Measurements from ENCODE around the gene SPRR3. TPM values are rescaled to one million over a fixed set of nuclear protein-coding genes. Genes with fewer than 3 reads are reported as not detected.

SPRR3 gene
- total RNA-seq, 1 donor from 2014 or later: 3.0 TPM

DNA sequence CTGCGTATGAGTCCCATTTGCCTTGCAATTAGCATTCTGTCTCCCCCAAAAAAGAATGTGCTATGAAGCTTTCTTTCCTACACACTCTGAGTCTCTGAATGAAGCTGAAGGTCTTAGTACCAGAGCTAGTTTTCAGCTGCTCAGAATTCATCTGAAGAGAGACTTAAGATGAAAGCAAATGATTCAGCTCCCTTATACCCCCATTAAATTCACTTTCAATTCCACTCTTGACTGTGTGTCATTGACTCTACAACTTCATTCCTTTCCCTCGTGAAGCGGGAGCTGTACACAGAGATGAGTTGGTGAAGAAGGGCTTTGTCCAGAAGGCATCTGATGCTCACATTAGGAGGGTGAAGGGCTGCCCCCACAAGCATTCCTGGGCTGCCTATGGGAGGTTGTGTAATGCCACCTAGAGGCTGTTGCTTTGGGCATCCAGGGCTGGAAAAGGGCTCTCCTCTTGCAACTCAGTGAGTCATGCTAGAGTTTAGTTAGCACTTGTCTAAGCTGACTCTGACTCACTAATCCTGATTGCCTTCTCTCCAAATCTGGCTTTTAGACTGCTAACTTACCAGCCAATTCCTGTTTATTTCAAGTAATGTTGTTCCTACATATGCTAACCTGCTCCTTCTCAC is 31.2 kb downstream of the SPRR3 start:
- H3K9me3 Mint-ChIP-seq (ENCODE audit: unreplicated experiment): no peaks in the 10 kb centered on the region
- FAIRE-seq: no peak

DNA sequence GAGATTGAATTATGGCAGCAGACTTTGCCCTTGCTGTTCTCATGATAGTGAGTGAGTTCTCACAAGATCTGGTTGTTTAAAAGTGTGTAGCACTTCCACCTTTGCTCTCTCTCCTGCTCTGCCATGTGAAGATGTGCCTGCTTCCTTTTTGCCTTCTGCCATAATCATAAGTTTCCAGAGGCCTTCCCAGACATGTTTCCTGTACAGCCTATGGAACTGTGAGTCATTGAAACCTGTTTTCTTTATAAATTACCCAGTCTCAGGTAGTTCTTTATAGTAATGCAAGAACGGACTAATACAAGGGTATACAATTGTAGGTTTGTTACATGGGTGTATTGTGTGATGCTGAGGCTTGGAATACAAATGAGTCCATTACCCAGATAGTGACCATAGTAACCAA is 33.7 kb downstream of the SPRR3 start:
- Mint-ChIP-seq H3K27ac (ENCODE audit: unreplicated experiment) (no peak overlapping the region), H3K27me3 (ENCODE audit: low read depth, unreplicated experiment) (no peaks in the 10 kb centered on the region), H3K36me3 (ENCODE audit: low read depth, unreplicated experiment) (no peaks in the 10 kb centered on the region), H3K4me3 (ENCODE audit: unreplicated experiment) (no peak overlapping the region), H3K4me1 (ENCODE audit: low read depth, unreplicated experiment) (peaks cover 9% of the 10 kb centered on the region), H3K9me3 (ENCODE audit: unreplicated experiment) (no peaks in the 10 kb centered on the region)
- FAIRE-seq: no peak
- no peak overlapping the region for H3K4me3 ChIP-seq (ENCODE audit: insufficient read depth, low read depth, low read length)
- no peaks in the 10 kb centered on the region for H4K20me1 ChIP-seq (ENCODE audit: insufficient read depth, low read length)
- no peak overlapping the region for H2AFZ ChIP-seq (ENCODE audit: low read depth, low read length)
- H3K9me3 ChIP-seq (ENCODE audit: insufficient read depth, low read depth, low read length): no peaks in the 10 kb centered on the region
- no peaks in the 10 kb centered on the region for H3K4me1 ChIP-seq (ENCODE audit: insufficient read depth, low read length)
- H3K4me2 ChIP-seq (ENCODE audit: low read length): no peak overlapping the region
- no peak for DNase-seq (ENCODE audit: low read depth)
- TF ChIP-seq, protein P1, sequence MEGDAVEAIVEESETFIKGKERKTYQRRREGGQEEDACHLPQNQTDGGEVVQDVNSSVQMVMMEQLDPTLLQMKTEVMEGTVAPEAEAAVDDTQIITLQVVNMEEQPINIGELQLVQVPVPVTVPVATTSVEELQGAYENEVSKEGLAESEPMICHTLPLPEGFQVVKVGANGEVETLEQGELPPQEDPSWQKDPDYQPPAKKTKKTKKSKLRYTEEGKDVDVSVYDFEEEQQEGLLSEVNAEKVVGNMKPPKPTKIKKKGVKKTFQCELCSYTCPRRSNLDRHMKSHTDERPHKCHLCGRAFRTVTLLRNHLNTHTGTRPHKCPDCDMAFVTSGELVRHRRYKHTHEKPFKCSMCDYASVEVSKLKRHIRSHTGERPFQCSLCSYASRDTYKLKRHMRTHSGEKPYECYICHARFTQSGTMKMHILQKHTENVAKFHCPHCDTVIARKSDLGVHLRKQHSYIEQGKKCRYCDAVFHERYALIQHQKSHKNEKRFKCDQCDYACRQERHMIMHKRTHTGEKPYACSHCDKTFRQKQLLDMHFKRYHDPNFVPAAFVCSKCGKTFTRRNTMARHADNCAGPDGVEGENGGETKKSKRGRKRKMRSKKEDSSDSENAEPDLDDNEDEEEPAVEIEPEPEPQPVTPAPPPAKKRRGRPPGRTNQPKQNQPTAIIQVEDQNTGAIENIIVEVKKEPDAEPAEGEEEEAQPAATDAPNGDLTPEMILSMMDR (IDR thresholded peaks at IDR 0.05; ENCODE audit: insufficient read depth, low read depth, low read length): no peak
- TF ChIP-seq EZH2 (IDR thresholded peaks at IDR 0.05; ENCODE audit: insufficient read depth, low read length): no peak
- H3K36me3 ChIP-seq (ENCODE audit: insufficient read depth, low read length): no peaks in the 10 kb centered on the region
- no peaks in the 10 kb centered on the region for H3K27me3 ChIP-seq (ENCODE audit: insufficient read depth, low read length)
- H3K9ac ChIP-seq (ENCODE audit: low read length): no peak overlapping the region
- no peaks in the 10 kb centered on the region for H3K79me2 ChIP-seq (ENCODE audit: insufficient read depth, low read length)
- H3K27ac ChIP-seq (ENCODE audit: low read depth, low read length): no peak overlapping the region

More for the DNA sequence above, 31.2 kb downstream of the SPRR3 start:
- H3K4me3 ChIP-seq (ENCODE audit: insufficient read depth, low read depth, low read length): no peak overlapping the region
- H3K27me3 ChIP-seq (ENCODE audit: insufficient read depth, low read length): no peaks in the 10 kb centered on the region
- Mint-ChIP-seq H3K27me3 (ENCODE audit: low read depth, unreplicated experiment) (no peaks in the 10 kb centered on the region), H3K36me3 (ENCODE audit: low read depth, unreplicated experiment) (no peaks in the 10 kb centered on the region), H3K4me3 (ENCODE audit: unreplicated experiment) (no peak overlapping the region), H3K27ac (ENCODE audit: unreplicated experiment) (no peak overlapping the region), H3K4me1 (ENCODE audit: low read depth, unreplicated experiment) (peaks cover 9% of the 10 kb centered on the region)
- TF ChIP-seq, protein P1 (IDR thresholded peaks at IDR 0.05; ENCODE audit: insufficient read depth, low read depth, low read length): no peak
- TF ChIP-seq EZH2 (IDR thresholded peaks at IDR 0.05; ENCODE audit: insufficient read depth, low read length): no peak
- H3K36me3 ChIP-seq (ENCODE audit: insufficient read depth, low read length): no peaks in the 10 kb centered on the region
- DNase-seq (ENCODE audit: low read depth): peak; percentile 41
- no peak overlapping the region for H2AFZ ChIP-seq (ENCODE audit: low read depth, low read length)
- no peaks in the 10 kb centered on the region for H3K4me1 ChIP-seq (ENCODE audit: insufficient read depth, low read length)
- no peaks in the 10 kb centered on the region for H3K79me2 ChIP-seq (ENCODE audit: insufficient read depth, low read length)
- H3K9me3 ChIP-seq (ENCODE audit: insufficient read depth, low read depth, low read length): no peaks in the 10 kb centered on the region
- no peaks in the 10 kb centered on the region for H4K20me1 ChIP-seq (ENCODE audit: insufficient read depth, low read length)
- no peak overlapping the region for H3K9ac ChIP-seq (ENCODE audit: low read length)
- H3K4me2 ChIP-seq (ENCODE audit: low read length): no peak overlapping the region
- H3K27ac ChIP-seq (ENCODE audit: low read depth, low read length): no peak overlapping the region

DNA sequence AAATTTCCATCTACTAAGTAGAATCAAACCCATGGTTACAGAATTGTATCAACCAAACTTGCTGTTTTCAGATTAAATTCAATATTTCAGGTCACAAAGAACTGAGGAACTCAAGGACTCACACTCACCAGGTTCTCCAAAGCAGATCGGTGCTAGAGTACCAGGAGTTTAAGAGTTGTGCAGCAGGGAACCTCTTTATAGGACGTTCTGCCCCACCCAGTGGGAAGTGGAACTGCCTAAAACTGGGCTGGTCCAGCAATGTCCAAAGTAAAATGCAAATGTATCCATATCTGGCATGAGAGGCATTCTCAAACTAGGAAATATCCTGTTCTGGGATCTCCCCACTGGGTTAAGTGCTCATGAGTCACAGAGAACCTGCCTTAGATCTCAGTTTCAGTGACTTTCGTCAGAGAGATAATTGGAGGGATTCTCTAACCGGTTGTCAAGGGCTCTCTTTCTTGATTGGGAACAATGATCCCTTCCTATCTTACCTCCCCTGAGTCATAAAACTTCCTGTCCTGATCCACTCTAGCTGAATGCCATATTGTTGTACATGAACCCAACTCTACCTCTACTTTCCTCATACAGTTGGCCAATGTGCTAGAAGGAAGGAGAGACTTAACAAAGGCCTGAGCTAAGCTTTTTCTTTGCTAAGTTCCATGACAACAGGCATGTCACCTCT is 39.5 kb downstream of the SPRR3 start, which contains the start of gene SPRR2D:
Gene SPRR2D, minus strand, starts transcription at position 171 of the 682 bp plus-strand sequence. CDS start 774 bp downstream, outside the sequence.
- Mint-ChIP-seq H3K4me3 (ENCODE audit: unreplicated experiment) (no peak within 1 kb of the TSS), H3K9me3 (ENCODE audit: unreplicated experiment) (peaks cover 5% of the 10 kb centered on the region), H3K4me1 (ENCODE audit: low read depth, unreplicated experiment) (no peaks in the 10 kb centered on the region), H3K27ac (ENCODE audit: unreplicated experiment) (no peak within 1 kb of the TSS), H3K27me3 (ENCODE audit: low read depth, unreplicated experiment) (peaks cover 4% of the 10 kb centered on the region), H3K36me3 (ENCODE audit: low read depth, unreplicated experiment) (no peaks in the 10 kb centered on the region)
- H3K79me2 ChIP-seq (ENCODE audit: insufficient read depth, low read length): no peaks in the 10 kb centered on the region
- no peak within 1 kb of the TSS for H3K27ac ChIP-seq (ENCODE audit: low read depth, low read length)
- DNase-seq (ENCODE audit: low read depth) (no peak), FAIRE-seq (no peak)
- no peaks in the 10 kb centered on the region for H4K20me1 ChIP-seq (ENCODE audit: insufficient read depth, low read length)
- no peak within 1 kb of the TSS for H2AFZ ChIP-seq (ENCODE audit: low read depth, low read length)
- no peaks in the 10 kb centered on the region for H3K36me3 ChIP-seq (ENCODE audit: insufficient read depth, low read length)
- TF ChIP-seq, protein P1 (IDR thresholded peaks at IDR 0.05; ENCODE audit: insufficient read depth, low read depth, low read length): no peak
- no peaks in the 10 kb centered on the region for H3K27me3 ChIP-seq (ENCODE audit: insufficient read depth, low read length)
- H3K4me1 ChIP-seq (ENCODE audit: insufficient read depth, low read length): no peaks in the 10 kb centered on the region
- no peak within 1 kb of the TSS for H3K9ac ChIP-seq (ENCODE audit: low read length)
- no peaks in the 10 kb centered on the region for H3K9me3 ChIP-seq (ENCODE audit: insufficient read depth, low read depth, low read length)
- H3K4me2 ChIP-seq (ENCODE audit: low read length): no peak within 1 kb of the TSS
- no peak within 1 kb of the TSS for H3K4me3 ChIP-seq (ENCODE audit: insufficient read depth, low read depth, low read length)
